K562 (cell line): ENCODE measurements around the gene INVS. TPM values are rescaled to one million over a fixed set of nuclear protein-coding genes. Genes with fewer than 3 reads are reported as not detected.
"Not testable (repeated sequence)": the region's sequence is repeated elsewhere in the genome, so short reads cannot be mapped to it uniquely, and the experiment has no call there.

Experiments
- ATAC-seq: fragments of 200-7000 bp; cut with Tn5 transposase; 3 replicates; pipeline ENCODE4 v1.9.1; 2020; ENCODE audit warnings: moderate library complexity
- BruUV-seq: library from RNA; stranded (reverse); fragments of 400-500 nt; replicated peaks from 2 replicates; lab custom pipeline; 2021; lab: Mats Ljungman, UMichigan
- CTCF ChIA-PET: fragments of 300-600 bp; formaldehyde crosslinking; extraction: SDS; loops from one replicate; lab custom pipeline; 2021; ENCODE audit warnings: low intra/inter-chr PET ratio; lab: Yijun Ruan, JAX
- POLR2A ChIA-PET: fragments of 300-600, 350-650 bp; sonication (Branson Sonifier 250); formaldehyde crosslinking; extraction: SDS; loops from one replicate; lab custom pipeline; 2021; ENCODE audit warnings: antibody characterized with exemption, inconsistent platforms; lab: Yijun Ruan, JAX
- DNase-seq, 4 experiments: peaks; one replicate each; pipeline versions ENCODE4 v3.0.0 to v3.0.0-alpha.2; 2011 to 2018; ENCODE audit warnings: low spot score in 3 of 4, mixed read lengths in 3 of 4; ENCODE audit errors: extremely low read depth in 1 of 4
- FAIRE-seq: peaks from 2 replicates; lab custom pipeline; 2011; peaks lifted over from hg19 to GRCh38; lab: Jason Lieb, UNC
- H2AFZ ChIP-seq: 2 replicates; pipeline ENCODE4 v1.6.0; 2011; ENCODE audit warnings: low read depth, low read length, control low read depth, inconsistent platforms
- H3K27ac ChIP-seq: fragments of 200-600 bp; 3 replicates; pipeline ENCODE4 v1.8.0; 2011; ENCODE audit warnings: low read depth, mild to moderate bottlenecking, control low read depth, inconsistent platforms, low read length, moderate library complexity, mixed read lengths; ENCODE audit errors: extremely low read depth
- H3K27me3 ChIP-seq, 2 experiments: fragments of 300-600 bp in 1 of 2; 2 replicates in 1 of 2; 3 replicates in 1 of 2; pipeline versions ENCODE4 v1.6.0 to v1.8.0; 2011; ENCODE audit warnings: inconsistent platforms in 2 of 2, low read length in 2 of 2, mild to moderate bottlenecking in 1 of 2, mixed read lengths in 1 of 2, moderate library complexity in 1 of 2; ENCODE audit not compliant: control insufficient read depth in 2 of 2, insufficient read depth in 2 of 2
- H3K36me3 ChIP-seq: fragments of 300-600 bp; 3 replicates; pipeline ENCODE4 v1.8.0; 2011; ENCODE audit warnings: mild to moderate bottlenecking, low read length, inconsistent platforms; ENCODE audit not compliant: control insufficient read depth, insufficient read depth
- H3K4me1 ChIP-seq, 2 experiments: fragments of 200-600 bp in 1 of 2; replicated peaks in 1 of 2; 2 replicates in 1 of 2; 3 replicates in 1 of 2; pipeline versions ENCODE4 v1.5.1 to v1.8.0; 2011; ENCODE audit warnings: inconsistent platforms in 2 of 2, low read length in 2 of 2, mild to moderate bottlenecking in 1 of 2, mixed read lengths in 1 of 2, moderate library complexity in 1 of 2; ENCODE audit not compliant: control insufficient read depth in 2 of 2, insufficient read depth in 2 of 2
- H3K4me2 ChIP-seq: 2 replicates; pipeline ENCODE4 v1.6.1; 2011; ENCODE audit warnings: low read length, control low read depth, inconsistent platforms, mixed read lengths; ENCODE audit not compliant: insufficient read depth
- H3K4me3 ChIP-seq: fragments of 200-600 bp; sonication (generic), shearing (Covaris generic); 2 replicates; pipeline ENCODE4 v1.5.1; 2016; ENCODE audit warnings: control low read depth, inconsistent platforms
- H3K79me2 ChIP-seq: fragments of 200-600 bp; 3 replicates; pipeline ENCODE4 v1.8.0; 2011; ENCODE audit warnings: low read length, inconsistent platforms; ENCODE audit not compliant: control insufficient read depth, insufficient read depth
- H3K9ac ChIP-seq, 2 experiments: 2 replicates each; pipeline versions ENCODE4 v1.6.0 to v1.6.1; 2011; ENCODE audit warnings: low read depth in 2 of 2, low read length in 2 of 2, control low read depth in 1 of 2, inconsistent platforms in 1 of 2, mild to moderate bottlenecking in 1 of 2, mixed read lengths in 1 of 2; ENCODE audit not compliant: insufficient read depth in 1 of 2
- H3K9me1 ChIP-seq: one replicate; pipeline ENCODE4 v1.6.0; 2011; ENCODE audit warnings: inconsistent platforms, mild to moderate bottlenecking, low read length, moderate library complexity; ENCODE audit not compliant: control insufficient read depth, insufficient read depth
- H3K9me3 ChIP-seq: replicated peaks from 2 replicates; pipeline ENCODE4 v1.5.1; 2011; ENCODE audit warnings: low read depth, low read length, inconsistent platforms; ENCODE audit not compliant: control insufficient read depth, insufficient read depth
- H4K20me1 ChIP-seq: replicated peaks from 2 replicates; pipeline ENCODE4 v1.6.1; 2011; ENCODE audit warnings: low read length, inconsistent platforms, mixed read lengths; ENCODE audit not compliant: control insufficient read depth, insufficient read depth
- NFRKB ChIP-seq: fragments of 450-650 bp; IDR thresholded peaks from 2 replicates; pipeline ENCODE4 v1.6.1; 2016; ENCODE audit warnings: low read depth
- WGBS: fragments of 100-300 bp; shearing (Covaris generic); methylation state at CpG from one replicate; pipeline ENCODE4 v1.1.6; 2016; ENCODE audit warnings: low coverage, mixed read lengths; ENCODE audit not compliant: insufficient coverage; ENCODE audit errors: missing lambda C conversion rate; 5-methylcytosine and 5-hydroxymethylcytosine counted together
- in situ Hi-C: fragments of 300-500 bp; cut with MboI; formaldehyde crosslinking; loops from 4 replicates; pipeline ENCODE4 v1.15.0; 2018; ENCODE audit warnings: inconsistent platforms, mixed read lengths
- intact Hi-C: fragments of 100-400 bp; cut with micrococcal nuclease; formaldehyde crosslinking; loops from 2 replicates; pipeline ENCODE4 v1.14.2; 2022
- polyA plus RNA-seq, 8 experiments: library from polyadenylated mRNA; depleted of rRNA in 4 of 8; stranded (reverse) in 5 of 8; unstranded in 3 of 8; fragments of >200 nt; fragmentation: Nextera tagmentation in 2 of 8; fragmentation: Illumina TruSeq in 1 of 8; extraction: Ambion mirVana in 2 of 8; extraction: Trizol in 1 of 8; gene quantifications; 2 replicates each; pipeline versions ENCODE4 v1.2.1 to v1.2.3, GENCODE V29; 2011 to 2014; ENCODE audit warnings: inconsistent platforms in 1 of 8, missing spikeins in 1 of 8
- total RNA-seq, 7 experiments: library from RNA; depleted of rRNA in 6 of 7; stranded (reverse); fragments of >200 nt in 6 of 7; fragmentation: Illumina TruSeq in 2 of 7; extraction: Trizol in 2 of 7; gene quantifications; 2 replicates each; pipeline versions ENCODE4 v1.2.1 to v1.2.3, GENCODE V29; 2011 to 2021; ENCODE audit warnings: low replicate concordance in 1 of 7

INVS gene
- total and polyA plus RNA-seq, 9 of the 15 experiments (the other 6 are each of a cell fraction or from before 2014, with no cell fraction given): 0.77 to 18.5 (median 10.0) TPM

GRCh38 chr9:100058699-100059579, 40.1 kb upstream of the INVS start:
- H2AFZ ChIP-seq: no peak overlapping the region
- H3K4me2 ChIP-seq: no peak overlapping the region
- no peak overlapping the region for H3K9ac ChIP-seq
- ATAC-seq (no peak), DNase-seq (no peak), FAIRE-seq (no peak)
- ChIA-PET CTCF (no interaction called here), POLR2A (interaction anchor here (0.8 to 0.9 kb wide), 3 partner anchors 10 to 31 kb away, joined by 3 to 4 read pairs (median 3); no protein-coding TSS in a partner anchor)
- no peaks in the 10 kb centered on the region for H4K20me1 ChIP-seq
- no peaks in the 10 kb centered on the region; a peak in 1 of 5 replicates for H3K4me1 ChIP-seq
- BruUV-seq: no TSS peak
- WGBS: 91% methylated on average over 4 of the region's 4 CpGs
- H3K36me3 ChIP-seq: peaks cover 33% of the 10 kb centered on the region; the same call in 2 of the 3 replicates
- H3K4me3 ChIP-seq: no peak overlapping the region
- no peaks in the 10 kb centered on the region for H3K9me3 ChIP-seq
- no peak for TF ChIP-seq NFRKB
- no peaks in the 10 kb centered on the region for H3K27me3 ChIP-seq
- H3K9me1 ChIP-seq: no peaks in the 10 kb centered on the region
- peaks cover 24% of the 10 kb centered on the region for H3K79me2 ChIP-seq
- in situ Hi-C loops: no loop called here
- no peak overlapping the region for H3K27ac ChIP-seq
- intact Hi-C loops: no loop called here

- Histone ChIP-seq H3K79me2 (peaks cover 53% of the 10 kb centered on the region), H3K36me3 (peaks cover 16% of the 10 kb centered on the region; the same call in 1 of the 3 replicates)
- H3K4me1 ChIP-seq, H3K4me3 ChIP-seq, H4K20me1 ChIP-seq, FAIRE-seq, DNase-seq, BruUV-seq, H3K4me2 ChIP-seq, H3K9me3 ChIP-seq, H3K27me3 ChIP-seq, H2AFZ ChIP-seq, intact Hi-C loops, ATAC-seq, CTCF ChIA-PET, in situ Hi-C loops, H3K9ac ChIP-seq, H3K9me1 ChIP-seq, H3K27ac ChIP-seq: not testable (repeated sequence)
- WGBS: 36% methylated on average over 1 of the region's 1 CpG
- POLR2A ChIA-PET: interaction anchor here (1.2 kb wide), 1 partner anchor 9 kb away, joined by 3 read pairs; no protein-coding TSS in a partner anchor
These were observed 36.4 kb upstream of the INVS start for GRCh38 chr9:100062683-100063082.
